Hepatocyte (in vitro differentiated cells): ENCODE data around the gene IP6K2. TPM values are rescaled to one million over a fixed set of nuclear protein-coding genes. Genes with fewer than 3 reads are reported as not detected.

Experiments used
- DNase-seq: peaks from one replicate; pipeline ENCODE4 v3.0.0-alpha.2; 2016; ENCODE audit warnings: low spot score
- H2AFZ ChIP-seq: fragments of 200-600 bp; sonication (generic); 2 replicates; pipeline ENCODE4 v1.6.0; 2016; ENCODE audit warnings: antibody characterized with exemption, mild to moderate bottlenecking
- H3K27ac ChIP-seq: fragments of 200-600 bp; sonication (generic); 2 replicates; pipeline ENCODE4 v1.5.1; 2016; ENCODE audit warnings: mild to moderate bottlenecking
- H3K27me3 ChIP-seq: fragments of 200-600 bp; sonication (generic); 2 replicates; pipeline ENCODE4 v1.6.1; 2016
- H3K36me3 ChIP-seq: fragments of 200-600 bp; sonication (generic); replicated peaks from 2 replicates; pipeline ENCODE4 v1.5.1; 2016; ENCODE audit warnings: low read depth; ENCODE audit not compliant: insufficient read depth
- H3K4me1 ChIP-seq: fragments of 200-600 bp; sonication (generic); 2 replicates; pipeline ENCODE4 v1.5.1; 2016; ENCODE audit warnings: mild to moderate bottlenecking, moderate library complexity; ENCODE audit not compliant: insufficient read depth
- H3K4me2 ChIP-seq: fragments of 200-600 bp; sonication (generic); 2 replicates; pipeline ENCODE4 v1.6.0; 2016
- H3K4me3 ChIP-seq: fragments of 200-600 bp; sonication (generic); 2 replicates; pipeline ENCODE4 v1.5.1; 2016; ENCODE audit warnings: mild to moderate bottlenecking
- H3K79me2 ChIP-seq: fragments of 200-600 bp; sonication (generic); 2 replicates; pipeline ENCODE4 v1.6.0; 2017; ENCODE audit warnings: mild to moderate bottlenecking
- H3K9me2 ChIP-seq: fragments of 200-600 bp; sonication (generic); replicated peaks from 2 replicates; pipeline ENCODE4 v1.6.0; 2017; ENCODE audit warnings: mild to moderate bottlenecking; ENCODE audit not compliant: insufficient read depth
- H3K9me3 ChIP-seq: fragments of 200-600 bp; sonication (generic); 2 replicates; pipeline ENCODE4 v1.5.1; 2016; ENCODE audit warnings: low read depth, mild to moderate bottlenecking
- H4K20me1 ChIP-seq: fragments of 200-600 bp; sonication (generic); 2 replicates; pipeline ENCODE4 v1.6.0; 2016; ENCODE audit warnings: mild to moderate bottlenecking; ENCODE audit not compliant: insufficient read depth, poor library complexity, severe bottlenecking
- CTCF ChIP-seq: fragments of 200-600 bp; sonication (generic); IDR thresholded peaks from 2 replicates; pipeline ENCODE4 v1.5.1; 2016; ENCODE audit warnings: antibody characterized with exemption, mild to moderate bottlenecking; ENCODE audit not compliant: poor library complexity
- EZH2 ChIP-seq: fragments of 200-600 bp; sonication (generic); IDR thresholded peaks from 2 replicates; pipeline ENCODE4 v1.6.1; 2016; ENCODE audit warnings: antibody characterized with exemption, mild to moderate bottlenecking, borderline replicate concordance
- EZH2phosphoT487 ChIP-seq: fragments of 200-600 bp; sonication (generic); IDR thresholded peaks from one replicate; pipeline ENCODE4 v1.6.1; 2018; ENCODE audit warnings: antibody characterized with exemption, mild to moderate bottlenecking, low read depth, moderate library complexity; ENCODE audit not compliant: unreplicated experiment, severe bottlenecking
- WGBS: methylation state at CpG from one replicate; pipeline ENCODE4 v1.1.6; 2016; ENCODE audit warnings: low lambda C conversion rate; ENCODE audit errors: missing lambda C conversion rate; 5-methylcytosine and 5-hydroxymethylcytosine counted together
- polyA plus RNA-seq: library from polyadenylated mRNA; unstranded; fragments of >200 nt; fragmentation: Nextera tagmentation; extraction: Ambion mirVana; gene quantifications from 2 replicates; pipeline ENCODE4 v1.2.1, GENCODE V29; 2016
- total RNA-seq: library from RNA; depleted of rRNA; stranded (reverse); fragments of >200 nt; gene quantifications from 2 replicates; pipeline ENCODE4 v1.2.3, GENCODE V29; 2014

The IP6K2 gene
- total and polyA plus RNA-seq, 2 experiments from 2014 or later, result 112 to 155 TPM

GRCh38 chr3:48664313-48664644 lies 52.7 kb downstream of the IP6K2 start:
- no peaks in the 10 kb centered on the region for H3K36me3 ChIP-seq
- H3K79me2 ChIP-seq, result no peaks in the 10 kb centered on the region
- peak overlapping the region; percentile 64 for H3K27ac ChIP-seq
- no peaks in the 10 kb centered on the region for H3K9me2 ChIP-seq
- no peak for TF ChIP-seq CTCF
- TF ChIP-seq EZH2, result no peak
- TF ChIP-seq EZH2phosphoT487, result no peak
- DNase-seq, result no peak
- no peak overlapping the region for H2AFZ ChIP-seq
- WGBS, result 58% methylated on average over 11 of the region's 11 CpGs
- no peak overlapping the region for H3K4me3 ChIP-seq
- H3K4me1 ChIP-seq, result no peaks in the 10 kb centered on the region
- no peaks in the 10 kb centered on the region for H4K20me1 ChIP-seq
- H3K27me3 ChIP-seq, result no peaks in the 10 kb centered on the region
- H3K9me3 ChIP-seq, result no peaks in the 10 kb centered on the region
- H3K4me2 ChIP-seq, result peak overlapping the region; percentile 95

- DNase-seq, result peak; percentile 98
- Histone ChIP-seq H3K27ac (peak overlapping the region; percentile 87), H3K4me2 (peak overlapping the region; percentile 95), H2AFZ (peak overlapping the region; percentile 6), H3K4me3 (peak overlapping the region; percentile 36), H3K36me3 (no peaks in the 10 kb centered on the region), H3K27me3 (no peaks in the 10 kb centered on the region), H3K79me2 (no peaks in the 10 kb centered on the region), H4K20me1 (no peaks in the 10 kb centered on the region), H3K9me3 (no peaks in the 10 kb centered on the region), H3K4me1 (no peaks in the 10 kb centered on the region), H3K9me2 (no peaks in the 10 kb centered on the region)
- peak; percentile 75 for TF ChIP-seq CTCF
- TF ChIP-seq EZH2phosphoT487, result no peak
- 1% methylated on average over 61 of the region's 66 CpGs for WGBS
These were observed 53.3 kb downstream of the IP6K2 start for GRCh38 chr3:48663489-48664312.

- peak within 1 kb of the TSS; percentile 6 for H2AFZ ChIP-seq
- no peaks in the 10 kb centered on the region for H3K9me3 ChIP-seq
- H4K20me1 ChIP-seq, result no peaks in the 10 kb centered on the region
- peak within 1 kb of the TSS; percentile 87 for H3K27ac ChIP-seq
- WGBS, result 2% methylated on average over 42 of the region's 52 CpGs
- no peaks in the 10 kb centered on the region for H3K9me2 ChIP-seq
- no peaks in the 10 kb centered on the region for H3K36me3 ChIP-seq
- peak within 1 kb of the TSS; percentile 36 for H3K4me3 ChIP-seq
- no peaks in the 10 kb centered on the region for H3K79me2 ChIP-seq
- H3K27me3 ChIP-seq, result no peaks in the 10 kb centered on the region
- TF ChIP-seq EZH2 (no peak), CTCF (no peak), EZH2phosphoT487 (no peak)
- peak within 1 kb of the TSS; percentile 95 for H3K4me2 ChIP-seq
- peak; percentile 91 for DNase-seq
- no peaks in the 10 kb centered on the region for H3K4me1 ChIP-seq
These were observed 54.1 kb downstream of the IP6K2 start, which contains the start of gene CELSR3 for GRCh38 chr3:48662753-48663488. TSS of gene CELSR3 (minus strand) at chr3:48662886. CDS start at chr3:48662634, 252 bp downstream.
